ENCODE data around the gene IRF8. TPM values are rescaled to one million over a fixed set of nuclear protein-coding genes. Genes with fewer than 3 reads are reported as not detected.

The IRF8 gene
- total and polyA plus RNA-seq, 3 experiments from 2014 or later: 2.1 to 22.0 (median 19.2) TPM

DNA sequence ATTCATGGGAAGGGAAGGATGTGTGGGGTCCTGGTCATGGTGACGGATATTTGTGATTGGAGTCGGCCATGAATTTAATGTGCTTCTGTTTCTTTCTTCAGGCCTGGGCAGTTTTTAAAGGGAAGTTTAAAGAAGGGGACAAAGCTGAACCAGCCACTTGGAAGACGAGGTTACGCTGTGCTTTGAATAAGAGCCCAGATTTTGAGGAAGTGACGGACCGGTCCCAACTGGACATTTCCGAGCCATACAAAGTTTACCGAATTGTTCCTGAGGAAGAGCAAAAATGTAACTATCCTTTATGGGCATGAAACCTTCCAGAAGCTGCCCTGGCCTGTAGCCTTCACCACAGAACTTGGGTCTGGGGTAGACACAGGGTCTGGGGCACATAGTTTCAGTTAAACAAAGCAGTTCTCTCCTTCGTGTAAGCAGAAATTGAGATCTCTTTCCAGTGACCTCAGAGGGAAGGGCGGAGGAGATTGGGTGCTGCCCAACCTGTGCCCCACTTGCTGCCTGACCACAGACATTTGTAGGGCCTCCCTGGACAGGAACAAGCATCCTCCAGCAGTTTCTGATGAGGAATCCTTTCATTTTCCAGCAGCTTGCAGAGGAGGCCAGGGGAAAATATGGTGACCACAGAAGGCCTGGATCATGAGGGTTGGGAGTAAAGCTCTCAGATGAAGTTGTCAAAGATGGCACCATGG, 10.1 kb downstream of the IRF8 start:
- Mint-ChIP-seq H3K4me3 (no peak overlapping the region), H3K27me3 (no peaks in the 10 kb centered on the region), H3K4me1 (peaks cover 10 to 13% (median 12%) of the 10 kb centered on the region in 3 donors), H3K36me3 (peaks cover 0 to 3% (median 0%) of the 10 kb centered on the region in 3 donors), H3K27ac (peak overlapping the region in 2 of 8 donors; percentile 23 to 49), H3K9me3 (no peaks in the 10 kb centered on the region)
- Histone ChIP-seq H3K36me3 (ENCODE audit: insufficient read depth, low read length) (no peaks in the 10 kb centered on the region), H3K4me3 (ENCODE audit: low read length) (no peak overlapping the region), H3K4me1 (ENCODE audit: insufficient read depth, low read length) (peaks cover under 1% of the 10 kb centered on the region), H3K27ac (ENCODE audit: low read depth, low read length) (no peak overlapping the region), H3K9me3 (ENCODE audit: low read length) (no peaks in the 10 kb centered on the region), H3K27me3 (ENCODE audit: insufficient read depth, low read length, poor library complexity, severe bottlenecking) (no peaks in the 10 kb centered on the region)
- no peak for DNase-seq
- ChIA-PET POLR2A (no interaction called here), CTCF (no interaction called here)

DNA sequence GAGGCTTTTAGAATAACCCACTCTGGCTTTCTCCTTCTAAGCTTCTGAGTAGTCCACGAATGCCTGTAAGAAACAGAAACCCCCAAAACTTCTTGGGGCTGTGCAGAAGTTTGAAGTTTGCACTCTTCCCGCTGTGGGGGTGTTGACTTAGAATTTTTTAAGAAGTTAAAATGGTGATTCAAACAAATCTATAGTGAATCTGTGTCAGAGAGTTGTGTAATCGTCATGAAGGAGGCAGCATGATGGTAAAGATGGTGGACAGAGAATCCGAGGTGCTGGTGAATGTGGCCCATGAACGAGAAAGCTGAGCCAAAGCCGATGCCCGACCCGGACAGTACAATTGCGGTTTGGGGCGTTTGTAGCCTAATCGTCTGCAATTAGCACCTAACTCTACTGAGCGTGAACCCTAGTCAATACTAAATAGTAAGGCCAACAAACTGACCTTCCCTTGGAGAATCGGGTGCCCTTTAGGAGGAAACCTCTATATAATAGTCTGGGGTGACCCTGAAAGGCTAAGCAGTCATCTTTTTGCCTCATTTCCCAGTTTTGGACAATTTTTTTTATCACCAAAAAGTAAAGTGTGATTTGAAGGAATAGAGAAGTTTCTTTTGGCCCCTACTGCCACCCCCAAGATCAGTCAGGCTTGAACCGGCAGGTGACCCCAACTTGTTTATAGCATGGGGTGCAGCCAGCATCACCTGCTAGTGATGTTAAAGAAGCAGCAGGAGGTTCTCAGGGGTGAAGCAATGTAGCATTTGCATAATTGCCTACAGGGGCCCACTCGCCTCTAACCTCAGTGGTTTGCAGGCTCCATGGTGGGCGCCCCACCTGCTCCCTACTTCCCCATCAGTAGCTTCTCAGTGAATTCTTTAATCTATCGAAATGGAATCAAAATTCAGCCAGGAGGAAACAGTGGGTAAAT, 11.2 kb downstream of the IRF8 start:
- Histone ChIP-seq H3K4me3 (ENCODE audit: low read length) (no peak overlapping the region), H3K36me3 (ENCODE audit: insufficient read depth, low read length) (no peaks in the 10 kb centered on the region), H3K27ac (ENCODE audit: low read depth, low read length) (no peak overlapping the region), H3K9me3 (ENCODE audit: low read length) (no peaks in the 10 kb centered on the region), H3K27me3 (ENCODE audit: insufficient read depth, low read length, poor library complexity, severe bottlenecking) (no peaks in the 10 kb centered on the region), H3K4me1 (ENCODE audit: insufficient read depth, low read length) (no peaks in the 10 kb centered on the region)
- Mint-ChIP-seq H3K27ac (peak overlapping the region in 1 of 8 donors; percentile 37), H3K36me3 (peaks cover 0 to 3% (median 0%) of the 10 kb centered on the region in 3 donors), H3K4me1 (peaks cover 8 to 11% (median 10%) of the 10 kb centered on the region in 3 donors), H3K4me3 (no peak overlapping the region), H3K9me3 (no peaks in the 10 kb centered on the region), H3K27me3 (no peaks in the 10 kb centered on the region)
- CTCF ChIA-PET: no interaction called here
- DNase-seq: no peak
- POLR2A ChIA-PET: no interaction called here

DNA sequence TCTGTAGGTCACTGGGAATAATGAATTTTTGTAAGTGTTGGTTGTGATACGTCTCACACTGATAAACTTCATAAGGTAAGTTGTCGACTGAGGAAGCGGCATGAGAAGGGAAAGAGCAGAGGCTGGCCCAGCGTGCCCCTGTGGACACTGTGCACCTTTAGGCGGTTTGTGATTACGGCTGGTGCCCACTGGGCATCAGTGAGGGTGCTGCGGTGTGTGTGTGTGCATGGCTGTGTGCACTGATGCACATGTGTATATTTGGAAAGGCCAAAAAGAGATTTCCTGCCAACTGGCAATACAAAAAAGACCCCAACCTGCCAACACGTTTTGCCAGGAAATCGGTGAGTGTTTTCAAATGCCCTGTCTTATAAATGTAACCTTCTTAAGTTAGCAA, 11.9 kb downstream of the IRF8 start:
- Mint-ChIP-seq H3K4me3 (no peak overlapping the region), H3K4me1 (peaks cover 8 to 11% (median 10%) of the 10 kb centered on the region in 3 donors)

DNA sequence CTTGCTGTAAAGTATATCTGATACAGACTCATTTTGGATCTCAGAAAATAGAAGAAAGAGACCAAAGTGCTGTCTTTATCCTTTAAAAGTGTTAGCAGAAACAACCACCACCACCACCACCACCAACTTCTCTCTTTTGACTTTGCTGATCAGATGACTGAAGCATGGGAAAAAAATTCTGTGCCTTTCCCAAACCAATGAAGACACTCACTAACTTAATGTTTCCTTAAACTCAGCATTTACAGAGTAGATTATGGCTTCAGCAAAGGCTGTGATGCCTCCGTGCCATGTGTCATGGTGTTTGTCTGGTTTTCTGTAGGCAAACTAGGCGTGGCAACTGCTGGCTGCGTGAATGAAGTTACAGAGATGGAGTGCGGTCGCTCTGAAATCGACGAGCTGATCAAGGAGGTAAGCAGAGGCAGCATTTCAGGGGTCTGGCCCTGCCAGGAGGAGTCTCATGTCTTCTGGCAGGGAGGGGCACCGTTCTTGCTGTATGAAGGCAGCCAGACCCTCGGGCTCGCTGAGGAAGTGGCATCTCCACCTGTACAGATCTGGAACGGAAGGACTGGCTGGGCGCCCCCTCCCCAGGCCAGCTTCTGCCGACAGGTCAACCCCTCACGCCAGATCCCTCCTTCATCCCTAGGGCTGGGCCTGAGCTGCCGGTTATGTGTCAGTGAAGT, 12.4 kb downstream of the IRF8 start:
- DNase-seq: no peak
- Mint-ChIP-seq H3K27me3 (no peaks in the 10 kb centered on the region), H3K9me3 (no peaks in the 10 kb centered on the region), H3K36me3 (peaks cover 0 to 3% (median 0%) of the 10 kb centered on the region in 3 donors), H3K4me3 (no peak overlapping the region), H3K4me1 (peaks cover 8 to 11% (median 10%) of the 10 kb centered on the region in 3 donors), H3K27ac (no peak overlapping the region)
- H3K4me3 ChIP-seq (ENCODE audit: low read length): no peak overlapping the region
- no peak overlapping the region for H3K27ac ChIP-seq (ENCODE audit: low read depth, low read length)
- no peaks in the 10 kb centered on the region for H3K9me3 ChIP-seq (ENCODE audit: low read length)
- H3K36me3 ChIP-seq (ENCODE audit: insufficient read depth, low read length): no peaks in the 10 kb centered on the region
- CTCF ChIA-PET: no interaction called here
- no peaks in the 10 kb centered on the region for H3K4me1 ChIP-seq (ENCODE audit: insufficient read depth, low read length)
- no peaks in the 10 kb centered on the region for H3K27me3 ChIP-seq (ENCODE audit: insufficient read depth, low read length, poor library complexity, severe bottlenecking)
- POLR2A ChIA-PET: no interaction called here

More for the DNA sequence above, 11.9 kb downstream of the IRF8 start:
- H3K4me3 ChIP-seq (ENCODE audit: low read length): no peak overlapping the region
- DNase-seq: no peak
- Mint-ChIP-seq H3K27ac (no peak overlapping the region), H3K36me3 (peaks cover 0 to 3% (median 0%) of the 10 kb centered on the region in 3 donors), H3K27me3 (no peaks in the 10 kb centered on the region), H3K9me3 (no peaks in the 10 kb centered on the region)
- no peak overlapping the region for H3K27ac ChIP-seq (ENCODE audit: low read depth, low read length)
- ChIA-PET CTCF (no interaction called here), POLR2A (no interaction called here)
- H3K36me3 ChIP-seq (ENCODE audit: insufficient read depth, low read length): no peaks in the 10 kb centered on the region
- no peaks in the 10 kb centered on the region for H3K27me3 ChIP-seq (ENCODE audit: insufficient read depth, low read length, poor library complexity, severe bottlenecking)
- no peaks in the 10 kb centered on the region for H3K9me3 ChIP-seq (ENCODE audit: low read length)
- no peaks in the 10 kb centered on the region for H3K4me1 ChIP-seq (ENCODE audit: insufficient read depth, low read length)

DNA sequence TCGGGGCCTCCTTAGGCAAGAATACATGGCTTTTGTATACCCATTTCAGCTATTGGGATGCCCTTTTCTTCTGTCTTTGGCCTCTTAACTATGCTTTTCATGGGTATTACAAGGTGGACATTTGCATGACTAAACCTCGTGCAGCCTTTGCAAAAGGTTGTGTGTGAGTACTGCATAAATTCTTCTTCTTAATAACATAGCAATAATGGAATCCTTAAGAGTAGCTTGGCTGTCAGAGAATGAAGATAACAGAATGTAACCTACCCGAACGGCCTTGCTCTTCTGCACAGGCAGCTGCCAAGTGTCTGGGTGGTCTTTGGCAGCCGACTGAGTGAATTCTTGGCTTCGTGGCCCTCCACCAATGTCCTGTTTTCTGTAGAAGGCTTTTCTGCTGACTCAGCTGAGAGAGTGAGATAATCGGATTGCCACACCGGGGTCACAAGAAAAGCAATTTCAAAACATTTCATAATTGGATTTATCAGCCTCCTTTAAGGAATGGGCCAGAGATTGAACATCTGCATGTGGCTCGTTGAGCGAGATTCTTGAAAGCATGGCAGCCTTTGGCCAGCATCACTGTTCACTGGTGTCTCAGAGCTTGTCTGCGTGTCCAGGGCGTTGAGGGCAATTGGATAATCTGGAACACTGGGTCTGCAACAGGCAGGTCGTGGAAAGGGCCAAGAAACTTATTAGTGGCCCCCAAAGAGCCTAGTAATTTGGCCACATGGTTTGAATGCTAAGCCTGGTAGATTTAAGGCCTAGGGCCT, 13.4 kb downstream of the IRF8 start:
- Mint-ChIP-seq H3K27me3 (no peaks in the 10 kb centered on the region), H3K4me3 (no peak overlapping the region), H3K4me1 (peaks cover 8 to 13% (median 10%) of the 10 kb centered on the region in 3 donors), H3K9me3 (no peaks in the 10 kb centered on the region), H3K36me3 (peaks cover 0 to 3% (median 0%) of the 10 kb centered on the region in 3 donors), H3K27ac (peak overlapping the region in 1 of 8 donors; percentile 35)
- DNase-seq: no peak
- Histone ChIP-seq H3K9me3 (ENCODE audit: low read length) (no peaks in the 10 kb centered on the region), H3K36me3 (ENCODE audit: insufficient read depth, low read length) (no peaks in the 10 kb centered on the region), H3K27me3 (ENCODE audit: insufficient read depth, low read length, poor library complexity, severe bottlenecking) (no peaks in the 10 kb centered on the region), H3K4me1 (ENCODE audit: insufficient read depth, low read length) (no peaks in the 10 kb centered on the region), H3K27ac (ENCODE audit: low read depth, low read length) (no peak overlapping the region), H3K4me3 (ENCODE audit: low read length) (no peak overlapping the region)
- ChIA-PET CTCF (no interaction called here), POLR2A (no interaction called here)

DNA sequence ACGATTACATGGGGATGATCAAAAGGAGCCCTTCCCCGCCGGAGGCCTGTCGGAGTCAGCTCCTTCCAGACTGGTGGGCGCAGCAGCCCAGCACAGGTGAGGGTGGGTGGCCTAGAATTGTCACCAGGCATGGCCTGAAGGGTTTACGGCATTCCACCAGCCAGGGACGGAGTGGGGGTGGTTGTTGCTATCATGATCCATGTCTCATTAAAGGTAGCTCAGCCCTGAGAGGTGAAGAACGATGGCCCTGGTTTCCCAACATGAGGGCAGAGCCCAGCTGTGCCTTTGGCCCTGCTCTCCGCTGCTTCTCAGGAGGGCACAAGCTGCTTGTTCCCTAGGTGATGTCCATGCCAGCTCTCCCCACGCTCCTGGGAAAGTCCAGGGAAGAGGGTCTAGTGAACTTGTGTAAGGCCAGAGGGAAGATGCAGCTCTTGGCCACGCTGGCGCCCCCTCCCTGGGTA, 14.2 kb downstream of the IRF8 start:
- no peaks in the 10 kb centered on the region for H3K27me3 ChIP-seq (ENCODE audit: insufficient read depth, low read length, poor library complexity, severe bottlenecking)
- Mint-ChIP-seq H3K4me1 (peaks cover 8 to 15% (median 11%) of the 10 kb centered on the region in 3 donors), H3K4me3 (no peak overlapping the region), H3K27me3 (no peaks in the 10 kb centered on the region), H3K36me3 (peaks cover 0 to 5% (median 0%) of the 10 kb centered on the region in 3 donors), H3K9me3 (no peaks in the 10 kb centered on the region), H3K27ac (peak overlapping the region in 3 of 8 donors; percentile 23 to 82 (median 73))
- POLR2A ChIA-PET: no interaction called here
- no peaks in the 10 kb centered on the region for H3K4me1 ChIP-seq (ENCODE audit: insufficient read depth, low read length)
- no peaks in the 10 kb centered on the region for H3K36me3 ChIP-seq (ENCODE audit: insufficient read depth, low read length)
- CTCF ChIA-PET: no interaction called here
- H3K9me3 ChIP-seq (ENCODE audit: low read length): no peaks in the 10 kb centered on the region
- no peak overlapping the region for H3K27ac ChIP-seq (ENCODE audit: low read depth, low read length)
- no peak for DNase-seq
- no peak overlapping the region for H3K4me3 ChIP-seq (ENCODE audit: low read length)

DNA sequence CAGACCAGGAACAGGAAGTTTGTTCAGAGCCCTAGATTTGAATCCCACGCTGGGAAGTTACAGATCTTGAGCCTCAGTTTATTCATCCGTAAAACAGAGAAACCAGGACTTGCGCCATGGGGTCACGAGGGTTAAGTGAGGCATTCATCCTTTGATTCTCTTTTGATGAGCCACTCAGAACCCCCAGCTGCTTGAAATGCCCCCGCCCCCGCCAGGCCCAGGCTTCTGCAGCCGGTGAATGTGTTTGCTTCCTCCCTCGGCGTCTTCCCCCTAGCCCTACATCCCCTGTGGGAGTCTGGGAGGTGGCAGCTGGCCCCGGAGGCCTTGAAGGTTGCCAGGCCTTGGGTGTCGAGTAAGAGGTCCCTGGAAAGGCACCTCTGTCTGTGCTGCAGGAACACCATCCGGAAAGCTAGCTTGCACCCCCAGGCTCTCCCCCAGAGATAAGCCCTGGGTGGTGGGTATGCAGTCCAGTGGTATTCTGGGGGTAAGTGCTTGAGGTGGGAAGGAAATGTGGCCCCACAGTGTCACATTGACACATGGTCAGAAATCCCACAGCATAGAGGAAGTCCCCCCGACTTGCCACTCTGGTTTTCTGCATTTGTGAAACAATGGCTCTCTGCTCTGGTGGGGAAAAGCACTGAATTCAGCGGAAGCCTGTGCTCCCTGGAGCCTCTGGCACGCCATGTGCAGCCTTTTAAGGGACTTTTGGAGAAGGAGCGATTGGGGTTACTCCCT, 14.9 kb downstream of the IRF8 start:
- Mint-ChIP-seq H3K9me3 (no peaks in the 10 kb centered on the region), H3K4me1 (peaks cover 3 to 8% (median 4%) of the 10 kb centered on the region in 3 donors), H3K4me3 (no peak overlapping the region), H3K27me3 (no peaks in the 10 kb centered on the region), H3K27ac (peak overlapping the region in 1 of 8 donors; percentile 73), H3K36me3 (peaks cover 0 to 4% (median 0%) of the 10 kb centered on the region in 3 donors)
- Histone ChIP-seq H3K9me3 (ENCODE audit: low read length) (no peaks in the 10 kb centered on the region), H3K27me3 (ENCODE audit: insufficient read depth, low read length, poor library complexity, severe bottlenecking) (no peaks in the 10 kb centered on the region), H3K36me3 (ENCODE audit: insufficient read depth, low read length) (no peaks in the 10 kb centered on the region), H3K4me3 (ENCODE audit: low read length) (no peak overlapping the region), H3K4me1 (ENCODE audit: insufficient read depth, low read length) (no peaks in the 10 kb centered on the region), H3K27ac (ENCODE audit: low read depth, low read length) (no peak overlapping the region)
- DNase-seq: no peak
- POLR2A ChIA-PET: no interaction called here
- CTCF ChIA-PET: no interaction called here
